ENCODE data around the gene THRB. TPM values are rescaled to one million over a fixed set of nuclear protein-coding genes. Genes with fewer than 3 reads are reported as not detected.

Gene THRB
- 10 to 100 TPM; 14.9 to 28.5 (median 21.6) TPM for total RNA-seq
- polyA plus RNA-seq, result 10 to 100 TPM in 1 of 2 donors, 1 to 10 TPM in 1; 4.8 to 11.1 TPM
- long read RNA-seq, donor 1, partial matches to known transcripts, result 1 of 13 reads
- long read RNA-seq, donor 1, other reads (novel, unspliced or antisense), result 12 of 13 reads
- long read RNA-seq, donor 2, full-length matches to known transcripts, result 10 of 43 reads
- long read RNA-seq, donor 2, partial matches to known transcripts, result 4 of 43 reads
- long read RNA-seq, donor 2, other reads (novel, unspliced or antisense), result 29 of 43 reads
- long read RNA-seq, donor 3, full-length matches to known transcripts, result 3 of 8 reads
- long read RNA-seq, donor 3, partial matches to known transcripts, result 0 of 8 reads
- long read RNA-seq, donor 3, other reads (novel, unspliced or antisense), result 5 of 8 reads

- H3K4me1 ChIP-seq, result peaks cover 0 to 42% (median 21%) of the 10 kb centered on the region in 12 donors
- ATAC-seq (peak; percentile 62 to 78 (median 76)), DNase-seq (peak; percentile 79 to 88 (median 85))
- H3K4me3 ChIP-seq, result peak within 1 kb of the TSS; percentile 66 to 89 (median 76)
- intact Hi-C loops (cut with DNase I), result loop anchor here (2.0 to 10.0 kb wide), 13 partner anchors 42 to 500 kb away; no protein-coding TSS in a partner anchor
- H3K9me3 ChIP-seq, result no peaks in the 10 kb centered on the region
- peak in 1 of 2 donors; percentile 55 for TF ChIP-seq POLR2A (IDR thresholded peaks at IDR 0.05)
- TF ChIP-seq CTCF (IDR thresholded peaks at IDR 0.05), result peak in 9 of 12 donors; percentile 6 to 60 (median 35)
- H3K27ac ChIP-seq, result peak within 1 kb of the TSS; percentile 80 to 97 (median 95)
- 0 to 1% (median 1%) methylated on average over 23 to 80 of the region's 80 CpGs; no CpG with 5 or more reads in 1 of the 4 donors for WGBS, 4 donors
- no peaks in the 10 kb centered on the region for H3K36me3 ChIP-seq
- peaks cover 0 to 14% (median 0%) of the 10 kb centered on the region in 9 donors for H3K27me3 ChIP-seq
Observed at GRCh38 chr3:24494618-24495325, at the start of gene THRB. Gene THRB (minus strand): TSS chr3:24494850.

GRCh38 chr3:24541935-24542334 is 47.3 kb upstream of the THRB start:
- no peaks in the 10 kb centered on the region for H3K36me3 ChIP-seq
- no peak overlapping the region for H3K27ac ChIP-seq
- H3K9me3 ChIP-seq, result no peaks in the 10 kb centered on the region
- 92 to 100% (median 93%) methylated on average over 1 of the region's 1 CpG for WGBS, 4 donors
- ATAC-seq (no peak), DNase-seq (no peak)
- peaks cover 0 to 23% (median 5%) of the 10 kb centered on the region in 12 donors for H3K4me1 ChIP-seq
- no peak overlapping the region for H3K4me3 ChIP-seq
- no peaks in the 10 kb centered on the region for H3K27me3 ChIP-seq
- TF ChIP-seq CTCF (IDR thresholded peaks at IDR 0.05) (no peak), POLR2A (IDR thresholded peaks at IDR 0.05) (no peak)
- intact Hi-C loops (cut with DNase I), result no loop called here

GRCh38 chr3:24540821-24541220 is 46.2 kb upstream of the THRB start:
- ATAC-seq (no peak), DNase-seq (no peak)
- 47 to 62% (median 52%) methylated on average over 2 of the region's 2 CpGs for WGBS, 4 donors
- Histone ChIP-seq H3K36me3 (no peaks in the 10 kb centered on the region), H3K27ac (no peak overlapping the region), H3K4me3 (no peak overlapping the region), H3K4me1 (peaks cover 0 to 14% (median 3%) of the 10 kb centered on the region in 12 donors), H3K27me3 (no peaks in the 10 kb centered on the region), H3K9me3 (no peaks in the 10 kb centered on the region)
- intact Hi-C loops (cut with DNase I), result no loop called here
- TF ChIP-seq CTCF (IDR thresholded peaks at IDR 0.05), result no peak
- TF ChIP-seq POLR2A (IDR thresholded peaks at IDR 0.05), result no peak

- no peaks in the 10 kb centered on the region for H3K36me3 ChIP-seq
- peak overlapping the region in 8 of 12 donors; percentile 43 to 81 (median 66) for H3K27ac ChIP-seq
- intact Hi-C loops (cut with DNase I), result no loop called here
- H3K9me3 ChIP-seq, result no peaks in the 10 kb centered on the region
- DNase-seq, result no peak
- no peak overlapping the region for H3K4me3 ChIP-seq
- no peaks in the 10 kb centered on the region for H3K27me3 ChIP-seq
- no peak for ATAC-seq
- H3K4me1 ChIP-seq, result peaks cover 0 to 11% (median 0%) of the 10 kb centered on the region in 12 donors
- no peak for TF ChIP-seq POLR2A (IDR thresholded peaks at IDR 0.05)
- no peak for TF ChIP-seq CTCF (IDR thresholded peaks at IDR 0.05)
- WGBS, 4 donors, result 90 to 98% (median 95%) methylated on average over 2 of the region's 2 CpGs
Observed at GRCh38 chr3:24539699-24540098, 45.0 kb upstream of the THRB start.

Data from heart left ventricle (tissue), 16 donors.